ENCODE data around the gene G0S2. TPM values are rescaled to one million over a fixed set of nuclear protein-coding genes. Genes with fewer than 3 reads are reported as not detected.

The G0S2 gene
- total RNA-seq, 1 experiment from 2014 or later = 0.35 TPM

DNA sequence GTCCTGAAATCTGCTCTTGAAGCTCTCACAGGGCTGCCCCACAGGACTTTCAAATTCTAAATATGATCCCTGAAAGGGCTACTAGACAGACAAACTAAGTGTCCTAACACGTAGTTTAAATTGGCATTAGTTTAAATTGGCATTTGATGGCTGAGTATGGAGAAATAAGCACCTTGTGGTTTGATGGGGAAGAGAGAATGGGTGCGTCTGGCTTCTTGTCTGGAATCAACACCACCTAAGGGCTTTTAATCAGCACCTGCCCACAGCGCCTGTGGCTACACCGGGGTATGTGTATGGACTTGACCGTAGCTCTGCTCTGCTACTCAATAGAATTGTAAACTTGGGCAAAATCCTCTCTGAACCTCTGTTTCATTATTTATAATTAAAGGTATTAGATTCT lies 17.3 kb upstream of the G0S2 start:
- Mint-ChIP-seq H3K27ac (no peak overlapping the region), H3K36me3 (ENCODE audit: insufficient read depth in 1 of 3, low read depth in 3 of 3) (no peaks in the 10 kb centered on the region), H3K9me3 (no peaks in the 10 kb centered on the region), H3K27me3 (ENCODE audit: low read depth) (peaks cover 5% of the 10 kb centered on the region), H3K4me1 (peaks cover 15 to 29% of the 10 kb centered on the region in 2 experiments), H3K4me3 (no peak overlapping the region)
- Histone ChIP-seq H3K23me2 (ENCODE audit: insufficient read length, low read depth, low read length, poor library complexity, severe bottlenecking) (no peaks in the 10 kb centered on the region), H2BK20ac (ENCODE audit: low read depth, low read length, poor library complexity, severe bottlenecking) (no peak overlapping the region), H3K79me2 (ENCODE audit: insufficient read depth, low read length) (no peaks in the 10 kb centered on the region), H3K4me2 (ENCODE audit: insufficient read depth, insufficient read length, low read length) (no peak overlapping the region), H3K4me1 (ENCODE audit: insufficient read depth, low read length) (no peaks in the 10 kb centered on the region), H2AK5ac (ENCODE audit: insufficient read length, low read length) (no peak overlapping the region), H2BK120ac (ENCODE audit: low read depth, low read length, poor library complexity, severe bottlenecking) (no peak overlapping the region), H3K9ac (ENCODE audit: extremely low read depth, insufficient read length, low read length) (no peak overlapping the region), H2BK15ac (ENCODE audit: low read depth, low read length) (no peak overlapping the region), H4K91ac (ENCODE audit: insufficient read length, low read depth, low read length) (no peak overlapping the region), H3K14ac (ENCODE audit: insufficient read depth, low read length) (no peak overlapping the region), H2AFZ (ENCODE audit: low read length) (no peak overlapping the region), H3K23ac (ENCODE audit: insufficient read length, low read depth, low read length) (no peak overlapping the region), H3K27me3 (ENCODE audit: insufficient read depth, low read length) (no peaks in the 10 kb centered on the region), H2BK5ac (ENCODE audit: insufficient read length, low read length) (no peak overlapping the region), H3K18ac (ENCODE audit: insufficient read length, low read depth, low read length) (no peak overlapping the region), H3T11ph (ENCODE audit: low read length) (no peak overlapping the region), H2BK12ac (ENCODE audit: insufficient read length, low read depth, low read length) (no peak overlapping the region), H4K5ac (ENCODE audit: insufficient read length, low read depth, low read length) (no peak overlapping the region), H4K20me1 (ENCODE audit: control insufficient read depth, insufficient read depth, insufficient read length) (no peaks in the 10 kb centered on the region), H3K79me1 (ENCODE audit: insufficient read depth, low read depth, low read length, poor library complexity, severe bottlenecking) (no peaks in the 10 kb centered on the region), H4K8ac (replicated peaks; ENCODE audit: insufficient read length, low read depth, low read length) (no peak overlapping the region), H3K27ac (ENCODE audit: insufficient read length, low read depth, low read length) (no peak overlapping the region), H3K56ac (ENCODE audit: insufficient read length, low read depth, low read length) (no peak overlapping the region), H3K4ac (ENCODE audit: low read depth, low read length) (no peak overlapping the region), H3K9me3 (ENCODE audit: control insufficient read depth, low read depth, low read length) (no peaks in the 10 kb centered on the region)
- DNase-seq = no peak
- TF ChIP-seq, protein P1, sequence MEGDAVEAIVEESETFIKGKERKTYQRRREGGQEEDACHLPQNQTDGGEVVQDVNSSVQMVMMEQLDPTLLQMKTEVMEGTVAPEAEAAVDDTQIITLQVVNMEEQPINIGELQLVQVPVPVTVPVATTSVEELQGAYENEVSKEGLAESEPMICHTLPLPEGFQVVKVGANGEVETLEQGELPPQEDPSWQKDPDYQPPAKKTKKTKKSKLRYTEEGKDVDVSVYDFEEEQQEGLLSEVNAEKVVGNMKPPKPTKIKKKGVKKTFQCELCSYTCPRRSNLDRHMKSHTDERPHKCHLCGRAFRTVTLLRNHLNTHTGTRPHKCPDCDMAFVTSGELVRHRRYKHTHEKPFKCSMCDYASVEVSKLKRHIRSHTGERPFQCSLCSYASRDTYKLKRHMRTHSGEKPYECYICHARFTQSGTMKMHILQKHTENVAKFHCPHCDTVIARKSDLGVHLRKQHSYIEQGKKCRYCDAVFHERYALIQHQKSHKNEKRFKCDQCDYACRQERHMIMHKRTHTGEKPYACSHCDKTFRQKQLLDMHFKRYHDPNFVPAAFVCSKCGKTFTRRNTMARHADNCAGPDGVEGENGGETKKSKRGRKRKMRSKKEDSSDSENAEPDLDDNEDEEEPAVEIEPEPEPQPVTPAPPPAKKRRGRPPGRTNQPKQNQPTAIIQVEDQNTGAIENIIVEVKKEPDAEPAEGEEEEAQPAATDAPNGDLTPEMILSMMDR (conservative IDR thresholded peaks at IDR 0.05) = no peak
- WGBS (ENCODE audit: extremely low coverage, insufficient read length, low lambda C conversion rate) = no CpG with 5 or more reads among the region's 5 CpGs
